ENCODE measurements around the gene SSMEM1. TPM values are rescaled to one million over a fixed set of nuclear protein-coding genes. Genes with fewer than 3 reads are reported as not detected.

Gene SSMEM1
- total and polyA plus RNA-seq, 2 of the 4 experiments (the other 2 are of a cell fraction): 0.07 TPM; not detected in 1

GRCh38 chr7:130160023-130160422 is 47.6 kb upstream of the SSMEM1 start:
- Histone ChIP-seq H3K18ac (ENCODE audit: low read depth, low read length) (no peak overlapping the region), H3K56ac (ENCODE audit: extremely low read depth, insufficient read depth, low read length) (no peak overlapping the region), H4K8ac (ENCODE audit: low read depth in 2 of 2, low read length in 2 of 2) (no peak overlapping the region), H2BK15ac (ENCODE audit: low read depth, low read length) (no peak overlapping the region), H2AK5ac (ENCODE audit: low read depth, low read length) (no peak overlapping the region), H2BK5ac (ENCODE audit: low read depth, low read length, poor library complexity, severe bottlenecking) (no peak overlapping the region), H3K4ac (ENCODE audit: low read depth, low read length) (no peak overlapping the region), H3K9me1 (ENCODE audit: insufficient read depth, low read length) (no peaks in the 10 kb centered on the region), H2BK120ac (ENCODE audit: low read depth, low read length) (no peak overlapping the region), H3K23ac (ENCODE audit: low read depth, low read length) (no peak overlapping the region), H3K27ac (ENCODE audit: insufficient read depth, low read length) (no peak overlapping the region), H3K79me1 (ENCODE audit: low read depth in 1 of 2, low read length in 2 of 2) (no peaks in the 10 kb centered on the region), H3K4me1 (ENCODE audit: control insufficient read depth, insufficient read depth, low read length) (no peaks in the 10 kb centered on the region), H4K5ac (ENCODE audit: low read depth, low read length) (no peak overlapping the region), H3K4me2 (ENCODE audit: low read depth, low read length) (no peak overlapping the region), H3K14ac (replicated peaks; ENCODE audit: low read depth, low read length) (no peak overlapping the region), H2BK20ac (ENCODE audit: low read depth, low read length) (no peak overlapping the region), H3K9me3 (ENCODE audit: control insufficient read depth, insufficient read depth, low read length) (peaks cover 3% of the 10 kb centered on the region; the same call in 1 of the 2 replicates), H4K20me1 (ENCODE audit: insufficient read depth, low read length) (no peaks in the 10 kb centered on the region), H3K9ac (ENCODE audit: low read depth, low read length) (no peak overlapping the region), H3K36me3 (ENCODE audit: control insufficient read depth, insufficient read depth, low read length) (peaks cover 13% of the 10 kb centered on the region), H2AK9ac (replicated peaks; ENCODE audit: low read depth, low read length, poor library complexity) (no peak overlapping the region), H3K27me3 (ENCODE audit: control insufficient read depth, insufficient read depth, low read length) (no peaks in the 10 kb centered on the region), H2AFZ (replicated peaks; ENCODE audit: low read length, poor library complexity) (no peak overlapping the region), H4K91ac (ENCODE audit: insufficient read depth, low read depth, low read length) (no peak overlapping the region), H3K4me3 (ENCODE audit: insufficient read depth, low read depth, low read length) (no peak overlapping the region)
- intact Hi-C loops (cut with micrococcal nuclease) (no loop called here), dilution Hi-C loops (cut with HindIII; ENCODE audit: low sequenced_read_pairs, unreplicated experiment) (no loop called here), in situ Hi-C loops (cut with MboI; ENCODE audit: low sequenced_read_pairs) (no loop called here)
- CTCF ChIA-PET: interaction anchor here (0.6 kb wide), 1 partner anchor 121 kb away, joined by 9 read pairs; no protein-coding TSS in a partner anchor
- 100% methylated on average over 1 of the region's 2 CpGs; no CpG with 5 or more reads in 1 of the 2 experiments for WGBS, 2 experiments (ENCODE audit: extremely low coverage in 2 of 2, insufficient read length in 1 of 2)
- TF ChIP-seq CHD1 (IDR thresholded peaks at IDR 0.05; ENCODE audit: low read depth, low read length): no peak
- no peak for TF ChIP-seq MXI1 (IDR thresholded peaks at IDR 0.05; ENCODE audit: borderline replicate concordance, low read depth, low read length)
- TF ChIP-seq NFE2L2 (IDR thresholded peaks at IDR 0.05; ENCODE audit: low read depth, low read length): no peak
- TF ChIP-seq USF2 (IDR thresholded peaks at IDR 0.05; ENCODE audit: low read depth, low read length): no peak
- no peak for TF ChIP-seq BHLHE40 (IDR thresholded peaks at IDR 0.05; ENCODE audit: low read depth, low read length)
- no peak for TF ChIP-seq CTCF (conservative IDR thresholded peaks at IDR 0.05; ENCODE audit: low read depth, low read length)
- TF ChIP-seq ELK1 (IDR thresholded peaks at IDR 0.05; ENCODE audit: borderline replicate concordance, low read depth, low read length): no peak
- TF ChIP-seq FOS (IDR thresholded peaks at IDR 0.05; ENCODE audit: low read depth, low read length): no peak
- TF ChIP-seq MAFK (IDR thresholded peaks at IDR 0.05; ENCODE audit: low read depth, low read length): no peak
- ATAC-seq (ENCODE audit: low read depth): no peak
- no peak for DNase-seq
- BruUV-seq (replicated peaks): no TSS peak
- POLR2A ChIA-PET (ENCODE audit: unreplicated experiment): no interaction called here

Measured in IMR-90 (cell line).